AG04449 (cell line): ENCODE results near the gene HBQ1.
A peak's percentile ranks its signal among the peaks of the same experiment; 100 is the strongest.
"Not testable (repeated sequence)": the region's sequence is repeated elsewhere in the genome, so short reads cannot be mapped to it uniquely, and the experiment has no call there.

ENCODE experiments used
- CTCF ChIA-PET: fragments of 350-600 bp; formaldehyde crosslinking; extraction: SDS; loops from one replicate; lab custom pipeline; 2021; ENCODE audit warnings: antibody characterized with exemption; lab: Yijun Ruan, JAX
- POLR2A ChIA-PET: fragments of 400-600, 350-600 bp; formaldehyde crosslinking; extraction: SDS; loops from one replicate; lab custom pipeline; 2020; ENCODE audit warnings: antibody characterized with exemption, inconsistent platforms; lab: Yijun Ruan, JAX
- DNase-seq: peaks from one replicate; pipeline ENCODE4 v3.0.0-alpha.2; 2010; ENCODE audit warnings: low read depth, low spot score
- H3K4me3 ChIP-seq: 2 replicates; pipeline ENCODE4 v1.5.1; 2011; ENCODE audit warnings: low read depth, mild to moderate bottlenecking, control low read depth, low read length
- TF ChIP-seq, protein P1 (sequence below): IDR thresholded peaks from one replicate; pipeline ENCODE4 v1.5.1; 2011; ENCODE audit warnings: mild to moderate bottlenecking, moderate library complexity, low read length, control low read depth, inconsistent platforms; ENCODE audit not compliant: insufficient read depth; ENCODE audit errors: missing control alignments

HBQ1 gene

DNA sequence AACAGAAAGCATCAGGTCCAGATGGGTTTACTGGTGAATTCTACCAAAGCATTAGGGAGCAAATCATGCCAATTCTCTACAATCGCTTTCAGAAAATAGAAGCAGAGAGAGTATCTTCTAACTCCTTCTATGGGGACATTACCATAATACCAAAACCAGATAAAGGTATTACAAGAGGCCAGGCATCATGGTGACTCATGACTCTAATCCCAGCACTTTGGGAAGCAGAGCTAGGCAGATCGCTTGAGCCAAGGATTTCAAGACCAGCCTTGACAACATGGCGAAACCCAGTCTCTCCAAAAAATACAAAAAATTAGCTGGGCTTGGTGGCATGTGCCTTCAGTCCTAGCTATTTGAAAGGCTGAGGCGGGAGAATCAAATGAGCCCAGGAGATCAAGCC lies 23.0 kb downstream of the HBQ1 start:
- TF ChIP-seq, protein P1, sequence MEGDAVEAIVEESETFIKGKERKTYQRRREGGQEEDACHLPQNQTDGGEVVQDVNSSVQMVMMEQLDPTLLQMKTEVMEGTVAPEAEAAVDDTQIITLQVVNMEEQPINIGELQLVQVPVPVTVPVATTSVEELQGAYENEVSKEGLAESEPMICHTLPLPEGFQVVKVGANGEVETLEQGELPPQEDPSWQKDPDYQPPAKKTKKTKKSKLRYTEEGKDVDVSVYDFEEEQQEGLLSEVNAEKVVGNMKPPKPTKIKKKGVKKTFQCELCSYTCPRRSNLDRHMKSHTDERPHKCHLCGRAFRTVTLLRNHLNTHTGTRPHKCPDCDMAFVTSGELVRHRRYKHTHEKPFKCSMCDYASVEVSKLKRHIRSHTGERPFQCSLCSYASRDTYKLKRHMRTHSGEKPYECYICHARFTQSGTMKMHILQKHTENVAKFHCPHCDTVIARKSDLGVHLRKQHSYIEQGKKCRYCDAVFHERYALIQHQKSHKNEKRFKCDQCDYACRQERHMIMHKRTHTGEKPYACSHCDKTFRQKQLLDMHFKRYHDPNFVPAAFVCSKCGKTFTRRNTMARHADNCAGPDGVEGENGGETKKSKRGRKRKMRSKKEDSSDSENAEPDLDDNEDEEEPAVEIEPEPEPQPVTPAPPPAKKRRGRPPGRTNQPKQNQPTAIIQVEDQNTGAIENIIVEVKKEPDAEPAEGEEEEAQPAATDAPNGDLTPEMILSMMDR = no peak
- CTCF ChIA-PET = no interaction called here
- POLR2A ChIA-PET = no interaction called here
- no peak overlapping the region for H3K4me3 ChIP-seq
- DNase-seq = no peak

- H3K4me3 ChIP-seq, POLR2A ChIA-PET, DNase-seq: not testable (repeated sequence)
- CTCF ChIA-PET = interaction anchor here (1.2 kb wide), 1 partner anchor 158 kb away, joined by 3 read pairs; no protein-coding TSS in a partner anchor
Observed at GRCh38 chr16:204046-204445, 23.8 kb downstream of the HBQ1 start.

DNA sequence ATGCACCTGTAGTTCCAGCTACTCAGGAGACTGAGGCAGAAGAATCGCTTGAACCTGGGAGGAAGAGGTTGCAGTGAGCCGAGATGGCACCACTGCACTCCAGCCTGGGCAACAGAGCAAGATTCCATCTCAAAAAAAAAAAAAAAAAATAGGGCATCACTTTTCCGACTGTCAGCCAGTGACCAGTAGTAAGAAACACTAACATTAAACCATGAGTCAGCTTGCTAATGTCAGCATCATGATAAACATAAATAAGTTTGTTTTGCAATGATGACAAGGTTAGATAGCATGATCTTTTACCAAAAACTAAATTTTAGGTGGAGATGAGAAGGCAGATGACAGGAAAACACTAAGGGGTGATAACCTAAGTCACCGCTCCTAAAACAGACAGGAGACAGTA lies 29.1 kb downstream of the HBQ1 start:
- DNase-seq, POLR2A ChIA-PET, H3K4me3 ChIP-seq: not testable (repeated sequence)
- CTCF ChIA-PET = interaction anchor here (0.9 to 4.7 kb wide), 3 partner anchors 19 to 102 kb away, joined by 3 to 23 read pairs (median 3); partner anchors contain the start of gene HBQ1

DNA sequence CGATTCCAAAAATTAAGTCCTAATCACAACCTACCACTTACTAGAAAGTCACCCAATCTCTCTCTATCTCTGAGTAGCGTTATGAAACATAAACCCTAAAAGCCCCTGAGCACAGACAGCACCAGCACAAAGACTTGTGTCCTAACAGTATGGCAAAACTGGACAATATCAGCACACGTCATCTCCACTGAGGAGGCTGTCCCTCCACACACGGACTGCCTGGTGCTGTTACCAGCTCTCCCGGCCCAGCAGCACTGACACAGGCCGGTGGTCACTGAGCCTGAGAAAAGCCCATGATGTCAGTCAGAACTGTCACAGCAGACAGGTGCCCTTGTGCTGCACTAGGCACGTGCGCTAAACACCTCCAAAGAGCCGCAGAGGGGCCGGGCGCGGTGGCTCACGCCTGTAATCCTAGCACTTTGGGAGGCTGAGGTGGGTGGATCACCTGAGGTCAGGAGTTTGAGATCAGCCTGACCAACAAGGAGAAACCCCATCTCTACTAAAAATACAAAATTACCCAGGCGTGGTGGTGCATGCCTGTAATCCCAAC lies 31.4 kb downstream of the HBQ1 start:
- DNase-seq, POLR2A ChIA-PET, H3K4me3 ChIP-seq: not testable (repeated sequence)
- CTCF ChIA-PET = interaction anchor here (0.9 to 2.8 kb wide), 3 partner anchors 12 to 138 kb away, joined by 3 to 8 read pairs (median 7); no protein-coding TSS in a partner anchor

GRCh38 chr16:212999-213398 lies 32.7 kb downstream of the HBQ1 start:
- H3K4me3 ChIP-seq = no peak overlapping the region
- CTCF ChIA-PET = interaction anchor here (1.0 to 1.3 kb wide), 2 partner anchors 9 to 139 kb away, joined by 3 to 7 read pairs; no protein-coding TSS in a partner anchor
- no peak for DNase-seq
- TF ChIP-seq, protein P1 = no peak
- POLR2A ChIA-PET = interaction anchor here (0.6 kb wide), 1 partner anchor 128 kb away, joined by 3 read pairs; no protein-coding TSS in a partner anchor

DNA sequence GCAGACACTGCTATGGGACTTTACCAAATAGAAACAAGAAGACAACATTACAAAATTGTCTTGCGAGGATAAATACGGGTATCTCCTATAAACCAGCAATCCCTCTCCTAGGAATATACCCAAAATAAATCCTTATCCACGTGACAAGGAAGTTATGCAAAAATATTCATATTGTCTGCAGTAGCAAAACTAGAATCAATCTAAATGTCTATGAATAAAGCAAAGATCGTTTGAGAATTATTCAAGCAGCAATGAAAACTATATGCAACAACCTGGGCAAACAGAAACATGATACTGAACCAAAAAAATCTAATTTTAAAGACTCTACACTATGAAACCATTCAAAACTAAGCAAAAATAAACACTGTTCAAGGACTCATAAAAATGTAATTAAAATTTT lies 39.8 kb downstream of the HBQ1 start:
- no peak for DNase-seq
- TF ChIP-seq, protein P1 = no peak
- CTCF ChIA-PET = interaction anchor here (0.9 kb wide), 1 partner anchor 38 kb away, joined by 3 read pairs; no protein-coding TSS in a partner anchor
- H3K4me3 ChIP-seq = no peak overlapping the region
- POLR2A ChIA-PET = no interaction called here

DNA sequence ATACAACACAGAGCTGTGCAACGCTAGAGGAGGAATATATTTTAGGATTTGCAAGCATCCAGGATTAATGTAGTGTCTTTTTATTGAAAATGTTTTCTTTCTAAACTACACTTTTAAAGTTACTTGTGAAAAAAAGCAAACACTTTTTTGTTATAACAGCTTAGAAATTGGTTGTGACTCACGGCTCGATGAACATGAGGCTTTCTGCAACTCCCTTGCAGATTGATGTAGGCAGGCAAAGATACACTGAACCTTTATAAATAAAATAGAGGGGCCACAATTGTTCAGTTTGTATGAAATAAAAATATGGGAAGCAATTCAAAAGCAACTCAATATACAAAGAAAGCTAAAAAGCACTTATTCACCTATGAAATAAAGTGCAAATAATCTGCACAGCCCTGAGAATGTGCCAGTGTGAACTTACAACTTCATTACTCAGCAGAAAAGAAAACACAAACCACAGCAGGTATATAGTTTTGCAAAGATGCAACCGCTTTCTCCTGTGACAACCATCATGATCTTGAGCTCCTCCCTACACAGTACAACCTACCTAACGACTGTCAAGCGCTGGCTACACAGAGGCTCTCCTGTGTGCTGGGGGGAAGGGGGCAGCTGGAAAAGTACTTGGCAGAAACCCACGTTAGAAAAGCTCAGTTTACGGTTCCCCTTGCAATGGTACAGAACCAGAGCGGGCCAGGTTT lies 48.0 kb downstream of the HBQ1 start:
- ChIA-PET CTCF (interaction anchor here (0.7 to 3.6 kb wide), 11 partner anchors 9 to 131 kb away, joined by 3 to 19 read pairs (median 4); partner anchors contain the start of gene HBQ1), POLR2A (interaction anchor here (0.9 kb wide), 1 partner anchor 21 kb away, joined by 3 read pairs; no protein-coding TSS in a partner anchor)
- peak overlapping the region; percentile 97 for H3K4me3 ChIP-seq
- no peak for DNase-seq
- TF ChIP-seq, protein P1 = no peak
